HepG2 (cell line): Measurements from ENCODE around the gene PACS2. TPM values are rescaled to one million over a fixed set of nuclear protein-coding genes. Genes with fewer than 3 reads are reported as not detected.

ENCODE experiments used
- DNMT3B ChIP-seq: conservative IDR thresholded peaks from 2 replicates; pipeline ENCODE4 v1.6.1; 2016; ENCODE audit warnings: missing biosample characterization, control low read depth
- ETV6 ChIP-seq: sonication (generic); formaldehyde crosslinking; conservative IDR thresholded peaks from 2 replicates; pipeline ENCODE4 v1.4.0; 2020; ENCODE audit warnings: missing genetic modification reagents
- KDM5B ChIP-seq: sonication (generic); formaldehyde crosslinking; IDR thresholded peaks from 2 replicates; pipeline ENCODE4 v1.4.0; 2020; ENCODE audit warnings: missing genetic modification reagents, mild to moderate bottlenecking, borderline replicate concordance
- KLF13 ChIP-seq: sonication (generic); formaldehyde crosslinking; IDR thresholded peaks from 2 replicates; pipeline ENCODE4 v1.4.0; 2020; ENCODE audit warnings: mild to moderate bottlenecking, missing genetic modification reagents
- PRMT3 ChIP-seq: sonication (generic); formaldehyde crosslinking; IDR thresholded peaks from 2 replicates; pipeline ENCODE4 v1.8.1; 2022; ENCODE audit warnings: low read depth, mild to moderate bottlenecking, moderate library complexity, missing genetic modification reagents, borderline replicate concordance
- REPIN1 ChIP-seq: sonication (generic); formaldehyde crosslinking; IDR thresholded peaks from 2 replicates; pipeline ENCODE4 v1.8.0; 2022; ENCODE audit warnings: missing genetic modification reagents, low read depth, mild to moderate bottlenecking, borderline replicate concordance
- SNAPC2 ChIP-seq: sonication (generic); formaldehyde crosslinking; IDR thresholded peaks from 2 replicates; pipeline ENCODE4 v1.8.1; 2022; ENCODE audit warnings: mild to moderate bottlenecking, missing genetic modification reagents
- SP140L ChIP-seq: sonication (generic); formaldehyde crosslinking; IDR thresholded peaks from 2 replicates; pipeline ENCODE4 v1.4.0; 2020; ENCODE audit warnings: missing genetic modification reagents, borderline replicate concordance
- TBL1XR1 ChIP-seq: fragments of 150-350 bp; IDR thresholded peaks from 2 replicates; pipeline ENCODE4 v1.6.1; 2014; ENCODE audit warnings: borderline replicate concordance, low read length; ENCODE audit not compliant: partially characterized antibody
- ZFP62 ChIP-seq: sonication (generic); formaldehyde crosslinking; IDR thresholded peaks from 2 replicates; pipeline ENCODE4 v1.4.0; 2020; ENCODE audit warnings: missing genetic modification reagents
- ZNF274 ChIP-seq: sonication (generic); formaldehyde crosslinking; IDR thresholded peaks from 2 replicates; pipeline ENCODE4 v1.5.1; 2020; ENCODE audit warnings: mild to moderate bottlenecking, missing genetic modification reagents
- ZNF572 ChIP-seq: sonication (generic); formaldehyde crosslinking; IDR thresholded peaks from 2 replicates; pipeline ENCODE4 v1.5.1; 2020; ENCODE audit warnings: mild to moderate bottlenecking, missing genetic modification reagents
- ZNF589 ChIP-seq: sonication (generic); formaldehyde crosslinking; conservative IDR thresholded peaks from 2 replicates; pipeline ENCODE4 v1.8.0; 2022; ENCODE audit warnings: mild to moderate bottlenecking, moderate library complexity, missing genetic modification reagents
- ZNF891 ChIP-seq: sonication (generic); formaldehyde crosslinking; IDR thresholded peaks from 2 replicates; pipeline ENCODE4 v1.5.0; 2020; ENCODE audit warnings: mild to moderate bottlenecking, missing genetic modification reagents
- ZSCAN22 ChIP-seq: sonication (generic); formaldehyde crosslinking; IDR thresholded peaks from 2 replicates; pipeline ENCODE4 v1.4.0; 2020; ENCODE audit warnings: mild to moderate bottlenecking, missing genetic modification reagents
- polyA plus RNA-seq, 8 experiments: library from polyadenylated mRNA; depleted of rRNA in 3 of 8; stranded (reverse) in 7 of 8; unstranded in 1 of 8; fragments of >200 nt; fragmentation: Illumina TruSeq in 4 of 8; extraction: Trizol in 4 of 8; gene quantifications; 2 replicates each; pipeline versions ENCODE4 v1.2.1 to v1.2.3, GENCODE V29; 2011 to 2016; ENCODE audit warnings: low read depth in 4 of 8, missing spikeins in 1 of 8, mixed read lengths in 1 of 8; ENCODE audit not compliant: insufficient read depth in 1 of 8
- total RNA-seq, 5 experiments: library from RNA; depleted of rRNA; stranded (reverse); fragments of >200 nt; fragmentation: Illumina TruSeq; extraction: Trizol; gene quantifications; 2 replicates each; pipeline ENCODE4 v1.2.3, GENCODE V29; 2016; ENCODE audit warnings: low read depth in 1 of 5
- TF ChIP-seq, protein P1 (sequence below): sonication (generic); formaldehyde crosslinking; IDR thresholded peaks from 2 replicates; pipeline ENCODE4 v1.5.0; 2020; ENCODE audit warnings: missing genetic modification reagents, mild to moderate bottlenecking, borderline replicate concordance
- TF ChIP-seq, protein P2 (sequence below): sonication (generic); formaldehyde crosslinking; IDR thresholded peaks from 2 replicates; pipeline ENCODE4 v1.4.0; 2020; ENCODE audit warnings: missing genetic modification reagents, low read depth, mild to moderate bottlenecking, borderline replicate concordance
- TF ChIP-seq, protein P3 (sequence below): sonication (generic); formaldehyde crosslinking; IDR thresholded peaks from 2 replicates; pipeline ENCODE4 v1.5.0; 2020; ENCODE audit warnings: missing genetic modification reagents
- TF ChIP-seq, protein P4 (sequence below): sonication (generic); formaldehyde crosslinking; IDR thresholded peaks from 2 replicates; pipeline ENCODE4 v1.8.1; 2023; ENCODE audit warnings: mild to moderate bottlenecking, missing genetic modification reagents
- TF ChIP-seq, protein P5 (sequence below): sonication (generic); formaldehyde crosslinking; IDR thresholded peaks from 2 replicates; pipeline ENCODE4 v1.4.0; 2020; ENCODE audit warnings: missing genetic modification reagents, borderline replicate concordance

PACS2 gene
- total and polyA plus RNA-seq, 2 of the 13 experiments (the other 11 are each of a cell fraction or from before 2014, with no cell fraction given), result 23.6 to 27.6 TPM

DNA sequence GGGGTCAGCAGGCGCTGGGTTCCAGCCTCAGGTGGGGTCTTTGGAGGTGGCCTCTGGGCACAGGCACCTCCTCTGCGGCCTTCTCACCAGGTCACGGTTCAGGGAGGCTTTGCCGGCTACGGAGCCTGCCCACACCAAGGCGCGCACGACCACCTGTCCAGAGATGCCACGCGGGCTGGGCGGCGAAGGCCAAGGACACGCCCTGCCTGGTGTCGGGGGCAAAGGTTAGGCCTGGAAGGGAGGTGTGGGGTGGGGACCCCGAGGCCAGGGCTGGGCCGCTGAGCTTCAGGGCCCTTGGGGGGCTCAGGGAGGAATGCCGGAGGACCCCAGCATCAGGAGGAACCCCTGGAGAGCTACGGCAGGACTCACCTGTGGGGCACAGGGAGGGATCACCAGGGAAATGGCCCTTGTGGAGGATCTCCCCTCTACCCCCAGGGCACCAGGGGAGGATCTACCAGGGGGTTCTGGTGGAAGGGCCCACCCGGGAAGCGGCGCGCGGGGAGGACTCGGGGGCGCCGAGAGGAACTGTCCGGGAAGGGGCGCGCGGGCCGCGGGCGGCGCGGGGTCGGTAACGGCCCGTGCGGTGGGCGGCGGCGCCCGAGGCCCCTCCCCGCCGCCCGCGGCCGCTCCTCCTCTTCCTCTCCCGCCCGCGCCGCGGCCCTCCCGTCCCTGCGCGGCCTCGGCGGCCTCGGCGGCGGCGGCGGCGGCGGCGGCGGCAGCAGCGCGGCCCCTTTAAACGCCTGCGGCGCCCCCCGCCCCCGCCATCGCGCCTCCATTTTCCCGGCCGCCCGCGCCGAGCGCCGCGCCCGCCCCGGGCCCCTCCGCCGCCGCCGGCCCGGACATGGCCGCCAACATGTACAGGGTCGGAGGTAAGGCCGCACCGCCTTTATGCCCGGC lies 104.9 kb downstream of the PACS2 start, which contains the start of gene MTA1 (continued):
- TF ChIP-seq ZNF891 (0 out of 2 replicates have a peak, but pooled peaks have one; percentile 56), DNMT3B (CRISPR knock-in tag) (no peak), ZSCAN22 (CRISPR knock-in tag) (no peak; the same call in 1 of the 2 replicates), PRMT3 (no peak), KLF13 (CRISPR knock-in tag) (peak; percentile 93), ZNF589 (CRISPR knock-in tag) (0 out of 2 replicates have a peak, but pooled peaks have one; percentile 62), TBL1XR1 (no peak), SNAPC2 (CRISPR knock-in tag) (peak; percentile 51; the same call in 1 of the 2 replicates), ZNF274 (CRISPR knock-in tag) (peak; percentile 70; the same call in 1 of the 2 replicates), ZNF572 (no peak), ZFP62 (no peak), REPIN1 (CRISPR knock-in tag) (peak; percentile 61; the same call in 1 of the 2 replicates), KDM5B (CRISPR knock-in tag) (peak; percentile 93), ETV6 (no peak), SP140L (CRISPR knock-in tag) (no peak)
- TF ChIP-seq, protein P1, sequence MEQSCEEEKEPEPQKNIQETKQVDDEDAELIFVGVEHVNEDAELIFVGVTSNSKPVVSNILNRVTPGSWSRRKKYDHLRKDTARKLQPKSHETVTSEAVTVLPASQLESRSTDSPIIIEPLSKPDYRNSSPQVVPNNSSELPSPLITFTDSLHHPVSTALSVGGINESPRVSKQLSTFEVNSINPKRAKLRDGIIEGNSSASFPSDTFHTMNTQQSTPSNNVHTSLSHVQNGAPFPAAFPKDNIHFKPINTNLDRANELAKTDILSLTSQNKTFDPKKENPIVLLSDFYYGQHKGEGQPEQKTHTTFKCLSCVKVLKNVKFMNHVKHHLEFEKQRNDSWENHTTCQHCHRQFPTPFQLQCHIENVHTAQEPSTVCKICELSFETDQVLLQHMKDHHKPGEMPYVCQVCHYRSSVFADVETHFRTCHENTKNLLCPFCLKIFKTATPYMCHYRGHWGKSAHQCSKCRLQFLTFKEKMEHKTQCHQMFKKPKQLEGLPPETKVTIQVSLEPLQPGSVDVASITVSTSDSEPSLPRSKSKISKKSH (CRISPR knock-in tag), result no peak; the same call in 1 of the 2 replicates
- TF ChIP-seq, protein P2, sequence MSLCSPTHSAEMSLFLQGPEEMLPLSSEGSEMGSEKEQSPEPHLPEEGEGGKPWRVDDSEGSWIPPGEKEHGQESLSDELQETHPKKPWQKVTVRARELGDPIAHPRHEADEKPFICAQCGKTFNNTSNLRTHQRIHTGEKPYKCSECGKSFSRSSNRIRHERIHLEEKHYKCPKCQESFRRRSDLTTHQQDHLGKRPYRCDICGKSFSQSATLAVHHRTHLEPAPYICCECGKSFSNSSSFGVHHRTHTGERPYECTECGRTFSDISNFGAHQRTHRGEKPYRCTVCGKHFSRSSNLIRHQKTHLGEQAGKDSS (CRISPR knock-in tag), result peak; percentile 49; the same call in 1 of the 2 replicates
- TF ChIP-seq, protein P3, sequence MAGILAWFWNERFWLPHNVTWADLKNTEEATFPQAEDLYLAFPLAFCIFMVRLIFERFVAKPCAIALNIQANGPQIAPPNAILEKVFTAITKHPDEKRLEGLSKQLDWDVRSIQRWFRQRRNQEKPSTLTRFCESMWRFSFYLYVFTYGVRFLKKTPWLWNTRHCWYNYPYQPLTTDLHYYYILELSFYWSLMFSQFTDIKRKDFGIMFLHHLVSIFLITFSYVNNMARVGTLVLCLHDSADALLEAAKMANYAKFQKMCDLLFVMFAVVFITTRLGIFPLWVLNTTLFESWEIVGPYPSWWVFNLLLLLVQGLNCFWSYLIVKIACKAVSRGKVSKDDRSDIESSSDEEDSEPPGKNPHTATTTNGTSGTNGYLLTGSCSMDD (CRISPR knock-in tag), result no peak
- TF ChIP-seq, protein P4, sequence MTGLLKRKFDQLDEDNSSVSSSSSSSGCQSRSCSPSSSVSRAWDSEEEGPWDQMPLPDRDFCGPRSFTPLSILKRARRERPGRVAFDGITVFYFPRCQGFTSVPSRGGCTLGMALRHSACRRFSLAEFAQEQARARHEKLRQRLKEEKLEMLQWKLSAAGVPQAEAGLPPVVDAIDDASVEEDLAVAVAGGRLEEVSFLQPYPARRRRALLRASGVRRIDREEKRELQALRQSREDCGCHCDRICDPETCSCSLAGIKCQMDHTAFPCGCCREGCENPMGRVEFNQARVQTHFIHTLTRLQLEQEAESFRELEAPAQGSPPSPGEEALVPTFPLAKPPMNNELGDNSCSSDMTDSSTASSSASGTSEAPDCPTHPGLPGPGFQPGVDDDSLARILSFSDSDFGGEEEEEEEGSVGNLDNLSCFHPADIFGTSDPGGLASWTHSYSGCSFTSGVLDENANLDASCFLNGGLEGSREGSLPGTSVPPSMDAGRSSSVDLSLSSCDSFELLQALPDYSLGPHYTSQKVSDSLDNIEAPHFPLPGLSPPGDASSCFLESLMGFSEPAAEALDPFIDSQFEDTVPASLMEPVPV, result peak; percentile 84
- TF ChIP-seq, protein P5, sequence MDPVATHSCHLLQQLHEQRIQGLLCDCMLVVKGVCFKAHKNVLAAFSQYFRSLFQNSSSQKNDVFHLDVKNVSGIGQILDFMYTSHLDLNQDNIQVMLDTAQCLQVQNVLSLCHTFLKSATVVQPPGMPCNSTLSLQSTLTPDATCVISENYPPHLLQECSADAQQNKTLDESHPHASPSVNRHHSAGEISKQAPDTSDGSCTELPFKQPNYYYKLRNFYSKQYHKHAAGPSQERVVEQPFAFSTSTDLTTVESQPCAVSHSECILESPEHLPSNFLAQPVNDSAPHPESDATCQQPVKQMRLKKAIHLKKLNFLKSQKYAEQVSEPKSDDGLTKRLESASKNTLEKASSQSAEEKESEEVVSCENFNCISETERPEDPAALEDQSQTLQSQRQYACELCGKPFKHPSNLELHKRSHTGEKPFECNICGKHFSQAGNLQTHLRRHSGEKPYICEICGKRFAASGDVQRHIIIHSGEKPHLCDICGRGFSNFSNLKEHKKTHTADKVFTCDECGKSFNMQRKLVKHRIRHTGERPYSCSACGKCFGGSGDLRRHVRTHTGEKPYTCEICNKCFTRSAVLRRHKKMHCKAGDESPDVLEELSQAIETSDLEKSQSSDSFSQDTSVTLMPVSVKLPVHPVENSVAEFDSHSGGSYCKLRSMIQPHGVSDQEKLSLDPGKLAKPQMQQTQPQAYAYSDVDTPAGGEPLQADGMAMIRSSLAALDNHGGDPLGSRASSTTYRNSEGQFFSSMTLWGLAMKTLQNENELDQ (CRISPR knock-in tag), result 0 out of 2 replicates have a peak, but pooled peaks have one; percentile 25
